K562 (cell line): ENCODE results near the gene LATS2. TPM values are rescaled to one million over a fixed set of nuclear protein-coding genes. Genes with fewer than 3 reads are reported as not detected.

Experiments used
- POLR2A ChIP-seq: fragments of 450-650 bp; conservative IDR thresholded peaks from 2 replicates; pipeline ENCODE4 v1.6.1; 2016
- RBM25 ChIP-seq: fragments of 200-400 bp; formaldehyde crosslinking; IDR thresholded peaks from 2 replicates; pipeline ENCODE4 v1.6.1; 2018; ENCODE audit warnings: low read length, low read depth, moderate library complexity; ENCODE audit not compliant: severe bottlenecking
- ZNF23 ChIP-seq: fragments of 250-450 bp; sonication (Bioruptor Pico); IDR thresholded peaks from 2 replicates; pipeline ENCODE4 v1.4.0; 2020; ENCODE audit warnings: mild to moderate bottlenecking
- ZSCAN32 ChIP-seq: fragments of 450-650 bp; formaldehyde crosslinking; IDR thresholded peaks from 2 replicates; pipeline ENCODE4 v1.4.0; 2020; ENCODE audit warnings: mild to moderate bottlenecking, moderate library complexity
- polyA plus RNA-seq, 8 experiments: library from polyadenylated mRNA; depleted of rRNA in 4 of 8; stranded (reverse) in 5 of 8; unstranded in 3 of 8; fragments of >200 nt; fragmentation: Nextera tagmentation in 2 of 8; fragmentation: Illumina TruSeq in 1 of 8; extraction: Ambion mirVana in 2 of 8; extraction: Trizol in 1 of 8; gene quantifications; 2 replicates each; pipeline versions ENCODE4 v1.2.1 to v1.2.3, GENCODE V29; 2011 to 2014; ENCODE audit warnings: inconsistent platforms in 1 of 8, missing spikeins in 1 of 8
- total RNA-seq, 7 experiments: library from RNA; depleted of rRNA in 6 of 7; stranded (reverse); fragments of >200 nt in 6 of 7; fragmentation: Illumina TruSeq in 2 of 7; extraction: Trizol in 2 of 7; gene quantifications; 2 replicates each; pipeline versions ENCODE4 v1.2.1 to v1.2.3, GENCODE V29; 2011 to 2021; ENCODE audit warnings: low replicate concordance in 1 of 7
- TF ChIP-seq, protein P1 (sequence below): fragments of 450-650 bp; IDR thresholded peaks from 2 replicates; pipeline ENCODE4 v1.6.1; 2016; ENCODE audit warnings: mild to moderate bottlenecking, moderate library complexity

Gene LATS2
- total and polyA plus RNA-seq, 9 of the 15 experiments (the other 6 are each of a cell fraction or from before 2014, with no cell fraction given), result 0.18 to 3.7 (median 0.76) TPM

GRCh38 chr13:20994441-20994821 is 67.0 kb downstream of the LATS2 start (continued):
- TF ChIP-seq, protein P1, sequence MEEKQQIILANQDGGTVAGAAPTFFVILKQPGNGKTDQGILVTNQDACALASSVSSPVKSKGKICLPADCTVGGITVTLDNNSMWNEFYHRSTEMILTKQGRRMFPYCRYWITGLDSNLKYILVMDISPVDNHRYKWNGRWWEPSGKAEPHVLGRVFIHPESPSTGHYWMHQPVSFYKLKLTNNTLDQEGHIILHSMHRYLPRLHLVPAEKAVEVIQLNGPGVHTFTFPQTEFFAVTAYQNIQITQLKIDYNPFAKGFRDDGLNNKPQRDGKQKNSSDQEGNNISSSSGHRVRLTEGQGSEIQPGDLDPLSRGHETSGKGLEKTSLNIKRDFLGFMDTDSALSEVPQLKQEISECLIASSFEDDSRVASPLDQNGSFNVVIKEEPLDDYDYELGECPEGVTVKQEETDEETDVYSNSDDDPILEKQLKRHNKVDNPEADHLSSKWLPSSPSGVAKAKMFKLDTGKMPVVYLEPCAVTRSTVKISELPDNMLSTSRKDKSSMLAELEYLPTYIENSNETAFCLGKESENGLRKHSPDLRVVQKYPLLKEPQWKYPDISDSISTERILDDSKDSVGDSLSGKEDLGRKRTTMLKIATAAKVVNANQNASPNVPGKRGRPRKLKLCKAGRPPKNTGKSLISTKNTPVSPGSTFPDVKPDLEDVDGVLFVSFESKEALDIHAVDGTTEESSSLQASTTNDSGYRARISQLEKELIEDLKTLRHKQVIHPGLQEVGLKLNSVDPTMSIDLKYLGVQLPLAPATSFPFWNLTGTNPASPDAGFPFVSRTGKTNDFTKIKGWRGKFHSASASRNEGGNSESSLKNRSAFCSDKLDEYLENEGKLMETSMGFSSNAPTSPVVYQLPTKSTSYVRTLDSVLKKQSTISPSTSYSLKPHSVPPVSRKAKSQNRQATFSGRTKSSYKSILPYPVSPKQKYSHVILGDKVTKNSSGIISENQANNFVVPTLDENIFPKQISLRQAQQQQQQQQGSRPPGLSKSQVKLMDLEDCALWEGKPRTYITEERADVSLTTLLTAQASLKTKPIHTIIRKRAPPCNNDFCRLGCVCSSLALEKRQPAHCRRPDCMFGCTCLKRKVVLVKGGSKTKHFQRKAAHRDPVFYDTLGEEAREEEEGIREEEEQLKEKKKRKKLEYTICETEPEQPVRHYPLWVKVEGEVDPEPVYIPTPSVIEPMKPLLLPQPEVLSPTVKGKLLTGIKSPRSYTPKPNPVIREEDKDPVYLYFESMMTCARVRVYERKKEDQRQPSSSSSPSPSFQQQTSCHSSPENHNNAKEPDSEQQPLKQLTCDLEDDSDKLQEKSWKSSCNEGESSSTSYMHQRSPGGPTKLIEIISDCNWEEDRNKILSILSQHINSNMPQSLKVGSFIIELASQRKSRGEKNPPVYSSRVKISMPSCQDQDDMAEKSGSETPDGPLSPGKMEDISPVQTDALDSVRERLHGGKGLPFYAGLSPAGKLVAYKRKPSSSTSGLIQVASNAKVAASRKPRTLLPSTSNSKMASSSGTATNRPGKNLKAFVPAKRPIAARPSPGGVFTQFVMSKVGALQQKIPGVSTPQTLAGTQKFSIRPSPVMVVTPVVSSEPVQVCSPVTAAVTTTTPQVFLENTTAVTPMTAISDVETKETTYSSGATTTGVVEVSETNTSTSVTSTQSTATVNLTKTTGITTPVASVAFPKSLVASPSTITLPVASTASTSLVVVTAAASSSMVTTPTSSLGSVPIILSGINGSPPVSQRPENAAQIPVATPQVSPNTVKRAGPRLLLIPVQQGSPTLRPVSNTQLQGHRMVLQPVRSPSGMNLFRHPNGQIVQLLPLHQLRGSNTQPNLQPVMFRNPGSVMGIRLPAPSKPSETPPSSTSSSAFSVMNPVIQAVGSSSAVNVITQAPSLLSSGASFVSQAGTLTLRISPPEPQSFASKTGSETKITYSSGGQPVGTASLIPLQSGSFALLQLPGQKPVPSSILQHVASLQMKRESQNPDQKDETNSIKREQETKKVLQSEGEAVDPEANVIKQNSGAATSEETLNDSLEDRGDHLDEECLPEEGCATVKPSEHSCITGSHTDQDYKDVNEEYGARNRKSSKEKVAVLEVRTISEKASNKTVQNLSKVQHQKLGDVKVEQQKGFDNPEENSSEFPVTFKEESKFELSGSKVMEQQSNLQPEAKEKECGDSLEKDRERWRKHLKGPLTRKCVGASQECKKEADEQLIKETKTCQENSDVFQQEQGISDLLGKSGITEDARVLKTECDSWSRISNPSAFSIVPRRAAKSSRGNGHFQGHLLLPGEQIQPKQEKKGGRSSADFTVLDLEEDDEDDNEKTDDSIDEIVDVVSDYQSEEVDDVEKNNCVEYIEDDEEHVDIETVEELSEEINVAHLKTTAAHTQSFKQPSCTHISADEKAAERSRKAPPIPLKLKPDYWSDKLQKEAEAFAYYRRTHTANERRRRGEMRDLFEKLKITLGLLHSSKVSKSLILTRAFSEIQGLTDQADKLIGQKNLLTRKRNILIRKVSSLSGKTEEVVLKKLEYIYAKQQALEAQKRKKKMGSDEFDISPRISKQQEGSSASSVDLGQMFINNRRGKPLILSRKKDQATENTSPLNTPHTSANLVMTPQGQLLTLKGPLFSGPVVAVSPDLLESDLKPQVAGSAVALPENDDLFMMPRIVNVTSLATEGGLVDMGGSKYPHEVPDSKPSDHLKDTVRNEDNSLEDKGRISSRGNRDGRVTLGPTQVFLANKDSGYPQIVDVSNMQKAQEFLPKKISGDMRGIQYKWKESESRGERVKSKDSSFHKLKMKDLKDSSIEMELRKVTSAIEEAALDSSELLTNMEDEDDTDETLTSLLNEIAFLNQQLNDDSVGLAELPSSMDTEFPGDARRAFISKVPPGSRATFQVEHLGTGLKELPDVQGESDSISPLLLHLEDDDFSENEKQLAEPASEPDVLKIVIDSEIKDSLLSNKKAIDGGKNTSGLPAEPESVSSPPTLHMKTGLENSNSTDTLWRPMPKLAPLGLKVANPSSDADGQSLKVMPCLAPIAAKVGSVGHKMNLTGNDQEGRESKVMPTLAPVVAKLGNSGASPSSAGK, result no peak
- TF ChIP-seq RBM25, result no peak
- no peak for TF ChIP-seq ZNF23 (CRISPR knock-in tag)
- TF ChIP-seq ZSCAN32, result no peak
- TF ChIP-seq POLR2A, result no peak
